Heart left ventricle (tissue), 16 donors: ENCODE measurements around the gene KLHL5. TPM values are rescaled to one million over a fixed set of nuclear protein-coding genes. Genes with fewer than 3 reads are reported as not detected.
A peak's percentile ranks its signal among the peaks of the same experiment; 100 is the strongest.

ENCODE experiments used
- ATAC-seq, 4 donors: fragments of 200-7000 bp; cut with Tn5 transposase; one replicate each; pipeline ENCODE4 v1.9.1; 2020 to 2022; ENCODE audit warnings: moderate library complexity in 4 of 4, mild to moderate bottlenecking in 3 of 4, moderate number of reproducible peaks in 1 of 4
- DNase-seq, 5 donors: peaks; one replicate each; pipeline ENCODE4 v3.0.0-alpha.2; 2020
- H3K27ac ChIP-seq, 12 donors: fragments of 200-600 bp; sonication (generic) in 4 of 12; one replicate each; pipeline versions ENCODE4 v1.5.0 to v1.8.0; 2016 to 2022; ENCODE audit warnings: mild to moderate bottlenecking in 2 of 12
- H3K27me3 ChIP-seq, 9 donors: fragments of 200-600 bp; sonication (generic) in 2 of 9; one replicate each; pipeline versions ENCODE4 v1.5.1 to v1.8.0; 2016 to 2022; ENCODE audit warnings: mild to moderate bottlenecking in 3 of 9
- H3K36me3 ChIP-seq, 9 donors: fragments of 200-600 bp; sonication (generic) in 2 of 9; one replicate each; pipeline versions ENCODE4 v1.5.0 to v1.8.0; 2018 to 2022; ENCODE audit warnings: mild to moderate bottlenecking in 2 of 9
- H3K4me1 ChIP-seq, 12 donors: fragments of 200-600 bp; sonication (generic) in 4 of 12; one replicate each; pipeline versions ENCODE4 v1.5.0 to v1.8.0; 2016 to 2022; ENCODE audit warnings: mild to moderate bottlenecking in 3 of 12
- H3K4me3 ChIP-seq, 12 donors: fragments of 200-600 bp; sonication (generic) in 4 of 12; one replicate each; pipeline versions ENCODE4 v1.5.0 to v1.8.0; 2017 to 2022; ENCODE audit warnings: mild to moderate bottlenecking in 9 of 12, moderate library complexity in 4 of 12
- H3K9me3 ChIP-seq, 12 donors: fragments of 200-600 bp; sonication (generic) in 4 of 12; one replicate each; pipeline versions ENCODE4 v1.5.0 to v1.8.0; 2016 to 2022; ENCODE audit warnings: mild to moderate bottlenecking in 1 of 12
- POLR2A ChIP-seq, 2 donors: fragments of 450-650 bp; IDR thresholded peaks; one replicate each; pipeline ENCODE4 v1.6.1; 2017; ENCODE audit warnings: antibody characterized with exemption in 2 of 2, mild to moderate bottlenecking in 2 of 2, moderate library complexity in 2 of 2
- WGBS, 4 donors: extraction: QIAGEN DNeasy Blood & Tissue Kit in 2 of 4; methylation state at CpG; one replicate each; pipeline versions ENCODE4 v1.1.5 to v1.1.7; 2013 to 2018; 5-methylcytosine and 5-hydroxymethylcytosine counted together
- intact Hi-C, 10 donors: fragments of 100-400 bp; cut with DNase I; formaldehyde crosslinking; loops; one replicate each; pipeline versions ENCODE4 v1.11.1 to v1.14.2; 2022
- polyA plus RNA-seq, 2 donors: library from polyadenylated mRNA; stranded (reverse); fragments of 200-250 nt; gene quantifications; one replicate each; pipeline ENCODE4 v1.2.3, GENCODE V29; 2013
- total RNA-seq, 9 donors: library from RNA; depleted of rRNA in 2 of 9; stranded (reverse); fragments of >200 nt in 2 of 9; fragmentation: NEBNext Ultra II Directional in 3 of 9; extraction: Animal tissue kit (Norgen Biotek cat#: 25700) in 3 of 9; gene quantifications; one replicate each; pipeline versions ENCODE4 v1.1.0 to v1.2.4, GENCODE V29; 2016 to 2023
- TF ChIP-seq, protein P1 (sequence below), 12 donors: fragments of 200-600 bp; sonication (generic) in 4 of 12; IDR thresholded peaks; one replicate each; pipeline versions ENCODE4 v1.5.0 to v1.8.0; 2018 to 2022; ENCODE audit warnings: antibody characterized with exemption in 12 of 12, mild to moderate bottlenecking in 5 of 12
- donor health status: ischemic (EF 13 %, LVEDD 7.1; RV severe dilation, severe dysfunction).
- donor health status: healthy with polysubstance abuse.
- donor health status: DM: no; HTN: yes; CAD: no.
- donor health status: DM: no; HTN: no; CAD: no.
- donor health status: ischemic (EF 25% LVEDD 6.9; RV normal size, moderate dysfunction).
- donor health status: ischemic (EF 25% LVEDD 5.7; RV mildly dilated, moderate dysfunction).
- donor health status: healthy.
- donor health status: DM: yes; HTN: yes; CAD: no.
- donor health status: ischemic (EF 35%, LVEDD 5.7; RV mildly dilated, moderate dysfunction).
- donor health status: nonischemic (EF 11% LVEDD 7.7; RV severe dilation, severe dysfunction).
- donor health status: DM: yes; HTN: yes; CAD: no.
- donor health status: PGD.
- donor health status: ischemic (EF 29% LVEDD 5.4; RV normal size, mild dysfunction).
- donor health status: nonischemic (EF 23%, LVEDD 6.1; RV moderate dilation, normal function).

Gene KLHL5
- total and polyA plus RNA-seq, 11 donors = 3.3 to 28.5 (median 12.6) TPM

DNA sequence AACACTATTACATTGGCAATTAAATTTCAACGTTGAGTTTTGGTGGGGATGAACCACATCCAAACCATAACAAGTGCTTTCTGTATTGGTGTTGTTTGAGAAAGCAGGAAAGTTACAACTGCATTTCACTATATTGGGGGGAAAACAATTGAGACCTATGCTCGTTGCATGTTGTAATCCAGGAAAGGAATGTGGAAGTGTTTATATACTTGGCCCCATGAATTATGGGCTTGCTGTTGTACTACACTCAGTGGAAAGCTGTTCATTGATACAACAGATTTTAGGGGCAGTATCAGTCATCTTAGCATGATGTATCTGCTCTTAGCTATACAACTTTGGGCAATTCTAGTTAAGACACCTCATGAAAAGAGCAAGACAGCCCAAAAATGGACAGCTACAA lies 52.4 kb downstream of the KLHL5 start:
- no peak for DNase-seq
- no peak overlapping the region for H3K4me3 ChIP-seq
- intact Hi-C loops = no loop called here
- H3K36me3 ChIP-seq = peaks cover 0 to 78% (median 51%) of the 10 kb centered on the region in 9 donors
- peaks cover 0 to 13% (median 0%) of the 10 kb centered on the region in 12 donors for H3K4me1 ChIP-seq
- no peak for ATAC-seq
- no peaks in the 10 kb centered on the region for H3K9me3 ChIP-seq
- H3K27me3 ChIP-seq = no peaks in the 10 kb centered on the region
- no peak overlapping the region for H3K27ac ChIP-seq
- no peak for TF ChIP-seq POLR2A (IDR thresholded peaks at IDR 0.05)
- TF ChIP-seq, protein P1, sequence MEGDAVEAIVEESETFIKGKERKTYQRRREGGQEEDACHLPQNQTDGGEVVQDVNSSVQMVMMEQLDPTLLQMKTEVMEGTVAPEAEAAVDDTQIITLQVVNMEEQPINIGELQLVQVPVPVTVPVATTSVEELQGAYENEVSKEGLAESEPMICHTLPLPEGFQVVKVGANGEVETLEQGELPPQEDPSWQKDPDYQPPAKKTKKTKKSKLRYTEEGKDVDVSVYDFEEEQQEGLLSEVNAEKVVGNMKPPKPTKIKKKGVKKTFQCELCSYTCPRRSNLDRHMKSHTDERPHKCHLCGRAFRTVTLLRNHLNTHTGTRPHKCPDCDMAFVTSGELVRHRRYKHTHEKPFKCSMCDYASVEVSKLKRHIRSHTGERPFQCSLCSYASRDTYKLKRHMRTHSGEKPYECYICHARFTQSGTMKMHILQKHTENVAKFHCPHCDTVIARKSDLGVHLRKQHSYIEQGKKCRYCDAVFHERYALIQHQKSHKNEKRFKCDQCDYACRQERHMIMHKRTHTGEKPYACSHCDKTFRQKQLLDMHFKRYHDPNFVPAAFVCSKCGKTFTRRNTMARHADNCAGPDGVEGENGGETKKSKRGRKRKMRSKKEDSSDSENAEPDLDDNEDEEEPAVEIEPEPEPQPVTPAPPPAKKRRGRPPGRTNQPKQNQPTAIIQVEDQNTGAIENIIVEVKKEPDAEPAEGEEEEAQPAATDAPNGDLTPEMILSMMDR (IDR thresholded peaks at IDR 0.05) = no peak
- WGBS, 4 donors = 84 to 97% (median 87%) methylated on average over 2 of the region's 2 CpGs

DNA sequence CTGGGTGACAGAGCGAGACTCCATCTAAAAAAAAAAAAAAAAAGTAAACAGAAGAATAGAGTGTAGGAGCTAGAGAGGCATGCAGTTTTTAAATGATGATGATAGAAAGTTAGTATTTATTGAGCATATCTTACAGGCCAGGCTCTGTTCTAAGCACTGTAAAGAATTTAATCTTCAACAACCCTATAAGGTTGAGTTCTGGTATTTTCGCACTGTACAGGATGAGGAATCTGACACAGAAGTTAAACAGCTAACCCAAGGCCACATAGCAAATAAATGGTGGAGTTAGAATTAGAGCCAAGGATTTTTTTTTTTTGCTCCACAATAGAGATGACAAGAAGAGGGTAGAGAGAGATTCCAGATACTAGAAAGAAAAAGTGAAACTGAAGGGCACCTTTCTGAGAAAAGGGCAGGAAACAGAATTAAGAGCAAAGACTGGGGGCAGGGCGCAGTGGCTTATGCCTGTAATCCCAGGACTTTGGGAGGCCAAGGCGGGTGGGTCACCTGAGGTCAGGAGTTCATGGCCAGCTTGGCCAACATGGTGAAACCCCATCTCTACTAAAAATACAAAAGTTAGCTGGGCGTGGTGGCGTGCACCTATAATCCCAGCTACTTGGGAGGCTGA lies 56.1 kb downstream of the KLHL5 start:
- Histone ChIP-seq H3K9me3 (peaks cover 0 to 2% (median 0%) of the 10 kb centered on the region in 12 donors), H3K4me1 (peaks cover 0 to 13% (median 0%) of the 10 kb centered on the region in 12 donors), H3K4me3 (no peak overlapping the region), H3K36me3 (peaks cover 0 to 68% (median 38%) of the 10 kb centered on the region in 9 donors), H3K27me3 (no peaks in the 10 kb centered on the region), H3K27ac (peak overlapping the region in 1 of 12 donors; percentile 32)
- no peak for ATAC-seq
- DNase-seq = no peak
- TF ChIP-seq POLR2A (IDR thresholded peaks at IDR 0.05) = no peak
- TF ChIP-seq, protein P1 (IDR thresholded peaks at IDR 0.05) = no peak
- intact Hi-C loops = no loop called here
- WGBS, 4 donors = 96 to 100% (median 96%) methylated on average over 6 of the region's 6 CpGs

DNA sequence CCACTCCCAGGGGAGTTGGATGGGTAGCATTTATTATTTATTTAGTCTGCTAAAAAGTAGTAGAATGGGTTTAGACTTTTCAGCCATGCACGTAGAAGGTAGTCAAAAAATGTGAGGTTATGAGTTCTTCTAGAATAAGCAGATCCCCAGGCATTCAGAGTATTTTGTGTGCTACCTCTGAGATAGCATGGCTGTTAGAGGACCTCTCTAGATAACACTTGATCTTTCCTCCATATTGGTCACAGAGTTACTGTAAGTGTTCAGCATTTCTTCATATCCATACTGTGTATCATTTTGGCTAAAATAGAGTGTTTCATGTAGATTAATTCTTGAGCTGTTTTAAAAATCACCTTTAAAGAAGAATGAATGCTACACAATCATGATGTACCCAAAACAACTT lies 58.4 kb downstream of the KLHL5 start:
- Histone ChIP-seq H3K27me3 (no peaks in the 10 kb centered on the region), H3K9me3 (peaks cover 0 to 11% (median 0%) of the 10 kb centered on the region in 12 donors), H3K27ac (no peak overlapping the region), H3K4me1 (peaks cover 0 to 13% (median 0%) of the 10 kb centered on the region in 12 donors), H3K4me3 (no peak overlapping the region), H3K36me3 (peaks cover 0 to 45% (median 16%) of the 10 kb centered on the region in 9 donors)
- WGBS, 4 donors = 88 to 96% (median 93%) methylated on average over 1 of the region's 1 CpG
- DNase-seq (no peak), ATAC-seq (no peak)
- intact Hi-C loops = no loop called here
- TF ChIP-seq POLR2A (IDR thresholded peaks at IDR 0.05) = no peak
- TF ChIP-seq, protein P1 (IDR thresholded peaks at IDR 0.05) = no peak

GRCh38 chr4:39124885-39125599 lies 63.0 kb downstream of the KLHL5 start:
- intact Hi-C loops = no loop called here
- H3K9me3 ChIP-seq = peaks cover 0 to 11% (median 0%) of the 10 kb centered on the region in 12 donors
- DNase-seq = no peak
- H3K27me3 ChIP-seq = no peaks in the 10 kb centered on the region
- TF ChIP-seq POLR2A (IDR thresholded peaks at IDR 0.05) = no peak
- 94 to 98% (median 97%) methylated on average over 9 of the region's 9 CpGs for WGBS, 4 donors
- no peak for ATAC-seq
- H3K4me3 ChIP-seq = no peak overlapping the region
- H3K27ac ChIP-seq = no peak overlapping the region
- no peaks in the 10 kb centered on the region for H3K4me1 ChIP-seq
- H3K36me3 ChIP-seq = peaks cover 0 to 24% (median 3%) of the 10 kb centered on the region in 9 donors
